Measurements from ENCODE around the gene NECTIN2.

GRCh38 chr19:44889830-44890365 lies 43.8 kb downstream of the NECTIN2 start:
- TF ChIP-seq EZH2 (IDR thresholded peaks at IDR 0.05; ENCODE audit: insufficient read depth, poor library complexity, severe bottlenecking) = no peak
- TF ChIP-seq EZH2phosphoT487 (IDR thresholded peaks at IDR 0.05; ENCODE audit: insufficient read depth, low read depth) = no peak

Data from GM23248 (cell line).